SKM-1 (cell line): Measurements from ENCODE around the gene RGP1.

ENCODE experiments used
- DNase-seq: peaks from one replicate; lab custom pipeline; 2025; ENCODE audit not compliant: unreplicated experiment; lab: John Stamatoyannopoulos, UW

Gene RGP1

DNA sequence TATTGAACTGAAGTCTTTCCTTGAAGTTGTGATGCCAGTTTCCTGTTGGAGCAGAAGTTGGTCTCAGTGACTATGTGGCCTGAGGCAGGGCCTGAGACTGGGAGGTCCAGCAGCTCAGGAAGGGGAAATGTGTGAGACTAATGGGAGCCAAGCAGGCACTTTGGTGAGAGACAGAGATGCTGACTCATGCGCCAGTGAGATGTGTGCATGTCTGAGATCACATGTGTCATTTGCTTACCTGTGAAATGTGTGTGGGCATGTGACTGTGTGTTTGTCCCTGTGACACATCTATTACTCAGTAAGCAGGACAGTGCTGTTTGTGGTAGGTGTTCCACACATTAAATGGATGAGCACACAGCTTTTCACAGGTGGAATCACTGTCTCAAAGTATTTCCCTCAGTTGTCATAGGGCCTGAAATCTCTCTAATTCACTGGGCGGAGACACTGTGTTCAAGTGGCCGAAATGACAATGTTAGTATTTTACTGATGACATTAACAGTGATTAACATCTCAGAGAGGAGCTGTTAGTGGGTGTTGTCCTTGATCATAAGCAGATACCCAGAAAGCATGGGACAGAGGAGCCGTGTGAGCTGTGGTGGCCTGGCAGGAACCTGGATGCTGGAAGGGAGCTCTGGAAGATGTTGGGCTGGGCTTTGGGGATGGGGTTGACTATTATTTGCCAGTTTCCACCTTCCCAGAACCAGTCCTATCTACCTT lies 49.7 kb downstream of the RGP1 start:
- DNase-seq, result no peak

DNA sequence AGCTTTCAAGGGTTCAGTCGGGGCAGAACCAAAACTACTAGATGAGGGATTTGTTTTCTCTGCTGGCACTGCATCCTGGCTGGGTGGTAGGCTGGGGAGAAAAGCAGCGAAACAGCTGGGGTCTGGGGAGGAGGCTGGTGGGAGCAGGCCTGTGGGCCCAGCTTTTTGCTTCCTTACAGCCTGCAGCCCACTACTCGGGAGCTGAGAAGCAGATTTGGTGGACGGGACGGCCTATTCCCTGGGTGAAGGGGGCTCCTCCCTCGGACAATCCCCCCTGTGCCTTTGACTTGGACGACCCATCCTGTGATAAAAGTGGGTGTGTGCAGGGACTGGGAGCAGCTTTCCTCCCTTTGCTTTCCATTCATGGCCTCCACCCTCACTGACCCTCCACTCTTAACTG lies 51.4 kb downstream of the RGP1 start:
- DNase-seq, result no peak

DNA sequence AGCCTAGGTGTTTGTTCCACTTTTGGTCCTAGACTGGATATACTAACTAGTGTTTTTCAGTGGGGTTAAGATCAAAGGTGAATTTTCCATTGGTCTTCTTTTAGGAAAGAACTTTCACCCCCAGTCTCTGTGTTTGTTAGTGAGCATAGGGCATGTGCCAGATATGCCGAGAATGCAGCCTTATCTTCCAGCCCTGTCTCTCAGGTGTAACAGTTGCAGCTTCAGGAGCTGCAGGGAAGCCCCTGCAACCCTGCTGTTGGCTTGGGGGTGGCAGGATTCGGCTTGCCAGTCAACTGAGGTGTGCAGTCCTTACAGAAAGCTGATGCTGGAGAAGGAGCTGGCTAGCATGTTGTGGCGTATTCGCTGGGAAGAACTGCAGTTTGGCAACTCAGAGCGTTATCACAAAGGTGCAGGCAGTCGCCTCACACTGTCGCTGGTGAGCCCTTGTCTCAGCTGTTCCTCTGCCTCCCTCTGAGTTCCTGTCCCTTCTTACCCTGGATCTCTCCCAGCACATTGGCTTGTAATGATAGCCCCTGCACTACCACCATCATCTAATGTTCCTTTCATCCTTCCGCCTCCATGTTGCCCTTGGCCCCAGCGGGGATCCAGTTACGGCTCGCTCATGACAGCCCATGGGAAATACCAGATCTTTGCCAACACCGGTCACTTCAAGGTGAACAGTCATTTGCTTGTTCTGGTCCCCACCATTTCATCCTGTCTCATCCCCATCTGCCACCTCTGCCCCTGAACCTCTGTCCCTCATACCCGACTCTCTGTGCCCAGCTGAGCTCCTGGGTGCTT lies 52.4 kb downstream of the RGP1 start:
- DNase-seq, result no peak

DNA sequence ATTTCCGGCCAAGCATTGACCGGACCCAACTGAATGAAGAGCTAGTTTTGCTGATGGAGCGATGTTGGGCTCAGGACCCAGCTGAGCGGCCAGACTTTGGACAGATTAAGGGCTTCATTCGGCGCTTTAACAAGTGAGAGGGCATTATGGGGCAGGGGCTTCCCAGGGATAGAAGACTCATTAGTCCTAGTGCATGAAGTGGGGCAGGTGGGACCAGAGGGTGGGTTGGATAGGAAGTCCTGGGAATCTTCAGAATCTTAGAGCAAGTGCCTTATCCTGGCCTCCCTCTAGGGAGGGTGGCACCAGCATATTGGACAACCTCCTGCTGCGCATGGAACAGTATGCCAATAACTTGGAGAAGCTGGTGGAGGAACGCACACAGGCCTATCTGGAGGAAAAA lies 57.0 kb downstream of the RGP1 start:
- DNase-seq, result no peak
